Activated T-helper 17 cell treated with anti-CD3 and anti-CD28 coated beads, Interleukin-2, amount 50 U/mL, for 72 hours (primary cell): ENCODE measurements around the gene ZNF438. TPM values are rescaled to one million over a fixed set of nuclear protein-coding genes. Genes with fewer than 3 reads are reported as not detected.

ENCODE experiments used
- ATAC-seq: fragments of 150-1000 bp; cut with Tn5 transposase; replicated peaks from 2 replicates; pipeline ENCODE4 v1.10.0; 2021; ENCODE audit warnings: mild to moderate bottlenecking, moderate library complexity
- H3K27ac Mint-ChIP-seq: one replicate; pipeline ENCODE4 v1.8.0; 2022; ENCODE audit warnings: mixed read lengths
- H3K27me3 Mint-ChIP-seq: one replicate; pipeline ENCODE4 v1.8.0; 2022; ENCODE audit warnings: mixed read lengths
- H3K36me3 Mint-ChIP-seq: one replicate; pipeline ENCODE4 v1.8.0; 2022; ENCODE audit warnings: low read depth, mild to moderate bottlenecking, mixed read lengths
- H3K4me1 Mint-ChIP-seq: one replicate; pipeline ENCODE4 v1.8.0; 2022; ENCODE audit warnings: mixed read lengths
- H3K4me3 Mint-ChIP-seq: one replicate; pipeline ENCODE4 v1.8.0; 2022; ENCODE audit warnings: mild to moderate bottlenecking, mixed read lengths
- H3K9me3 Mint-ChIP-seq: one replicate; pipeline ENCODE4 v1.8.0; 2022; ENCODE audit warnings: mixed read lengths
- total RNA-seq, 2 donors: library from RNA; stranded (reverse); gene quantifications; one replicate each; pipeline ENCODE4 v1.2.3, GENCODE V29; 2022

Gene ZNF438
- total RNA-seq, 2 donors from 2014 or later, result 5.1 to 6.2 TPM

GRCh38 chr10:30842894-30843293 is 188.8 kb downstream of the ZNF438 start:
- no peaks in the 10 kb centered on the region for H3K4me1 Mint-ChIP-seq
- H3K4me3 Mint-ChIP-seq, result no peak overlapping the region
- no peaks in the 10 kb centered on the region for H3K9me3 Mint-ChIP-seq
- no peak overlapping the region for H3K27ac Mint-ChIP-seq
- no peak for ATAC-seq
- H3K36me3 Mint-ChIP-seq, result no peaks in the 10 kb centered on the region
- no peaks in the 10 kb centered on the region for H3K27me3 Mint-ChIP-seq

- Mint-ChIP-seq H3K4me1 (no peaks in the 10 kb centered on the region), H3K4me3 (no peak overlapping the region), H3K27ac (no peak overlapping the region), H3K36me3 (no peaks in the 10 kb centered on the region), H3K9me3 (no peaks in the 10 kb centered on the region), H3K27me3 (no peaks in the 10 kb centered on the region)
- ATAC-seq, result no peak
Observed at GRCh38 chr10:30842185-30842584, 189.5 kb downstream of the ZNF438 start.

DNA sequence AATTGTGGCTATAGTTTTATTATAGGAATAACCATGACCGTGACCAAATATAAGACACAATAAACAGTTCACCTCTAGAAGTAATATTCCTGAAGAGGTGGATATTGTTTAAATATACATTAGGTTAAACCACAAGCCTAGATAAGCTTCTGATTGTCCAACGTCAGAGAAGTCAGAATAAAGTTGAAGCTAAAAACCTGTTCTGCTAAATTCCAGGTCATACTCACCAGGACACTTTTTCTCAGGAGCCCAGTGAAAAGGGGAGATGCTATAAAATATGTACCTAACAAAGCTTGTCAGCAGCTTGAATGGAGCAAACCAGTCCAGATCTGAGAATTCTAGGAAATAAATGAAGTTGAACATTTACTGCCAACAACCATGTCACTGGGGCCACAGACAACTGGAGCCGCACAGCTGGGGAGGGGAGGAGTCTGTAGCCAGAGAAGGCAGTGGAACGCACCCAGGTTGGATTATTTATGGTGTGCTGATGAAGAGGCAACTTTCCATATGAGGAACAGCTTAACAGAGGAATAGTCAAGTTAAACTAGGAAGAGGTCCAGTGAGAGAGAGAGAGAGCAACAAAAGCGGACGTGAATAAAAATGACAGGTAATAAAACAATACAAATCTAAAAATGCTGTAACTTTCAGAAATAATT is 191.1 kb downstream of the ZNF438 start:
- Mint-ChIP-seq H3K27ac (no peak overlapping the region), H3K4me3 (no peak overlapping the region), H3K4me1 (no peaks in the 10 kb centered on the region), H3K9me3 (no peaks in the 10 kb centered on the region), H3K27me3 (no peaks in the 10 kb centered on the region), H3K36me3 (no peaks in the 10 kb centered on the region)
- no peak for ATAC-seq

DNA sequence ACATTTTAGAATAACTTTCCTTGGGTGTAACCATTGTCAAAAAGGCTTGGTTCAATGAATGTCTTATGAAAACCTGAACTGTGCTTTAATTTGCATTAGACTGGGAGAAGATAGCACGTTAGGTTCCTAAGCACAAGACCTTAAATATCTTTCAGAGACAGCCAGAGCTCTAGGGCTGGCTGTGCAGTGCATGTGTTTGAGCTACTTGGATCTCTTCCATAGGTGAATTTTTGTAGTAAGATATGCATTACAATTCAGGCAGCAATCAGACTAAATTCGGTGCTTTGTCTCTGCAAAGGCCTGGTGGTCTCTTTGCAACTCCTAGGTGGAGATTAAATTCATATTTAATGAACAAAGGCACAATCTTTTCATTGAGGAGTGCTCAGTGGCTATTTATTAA is 192.0 kb downstream of the ZNF438 start:
- no peaks in the 10 kb centered on the region for H3K9me3 Mint-ChIP-seq
- no peak for ATAC-seq
- no peak overlapping the region for H3K4me3 Mint-ChIP-seq
- H3K27me3 Mint-ChIP-seq, result no peaks in the 10 kb centered on the region
- H3K27ac Mint-ChIP-seq, result no peak overlapping the region
- no peaks in the 10 kb centered on the region for H3K4me1 Mint-ChIP-seq
- no peaks in the 10 kb centered on the region for H3K36me3 Mint-ChIP-seq

GRCh38 chr10:30836406-30836805 is 195.3 kb downstream of the ZNF438 start:
- ATAC-seq, result no peak
- no peaks in the 10 kb centered on the region for H3K36me3 Mint-ChIP-seq

GRCh38 chr10:30835146-30835545 is 196.5 kb downstream of the ZNF438 start:
- Mint-ChIP-seq H3K27me3 (no peaks in the 10 kb centered on the region), H3K4me3 (no peak overlapping the region), H3K36me3 (no peaks in the 10 kb centered on the region), H3K27ac (no peak overlapping the region), H3K4me1 (no peaks in the 10 kb centered on the region), H3K9me3 (no peaks in the 10 kb centered on the region)
- ATAC-seq, result no peak

More at GRCh38 chr10:30836406-30836805, 195.3 kb downstream of the ZNF438 start:
- H3K9me3 Mint-ChIP-seq, result no peaks in the 10 kb centered on the region
- no peaks in the 10 kb centered on the region for H3K27me3 Mint-ChIP-seq
- H3K27ac Mint-ChIP-seq, result no peak overlapping the region
- H3K4me3 Mint-ChIP-seq, result no peak overlapping the region
- no peaks in the 10 kb centered on the region for H3K4me1 Mint-ChIP-seq

DNA sequence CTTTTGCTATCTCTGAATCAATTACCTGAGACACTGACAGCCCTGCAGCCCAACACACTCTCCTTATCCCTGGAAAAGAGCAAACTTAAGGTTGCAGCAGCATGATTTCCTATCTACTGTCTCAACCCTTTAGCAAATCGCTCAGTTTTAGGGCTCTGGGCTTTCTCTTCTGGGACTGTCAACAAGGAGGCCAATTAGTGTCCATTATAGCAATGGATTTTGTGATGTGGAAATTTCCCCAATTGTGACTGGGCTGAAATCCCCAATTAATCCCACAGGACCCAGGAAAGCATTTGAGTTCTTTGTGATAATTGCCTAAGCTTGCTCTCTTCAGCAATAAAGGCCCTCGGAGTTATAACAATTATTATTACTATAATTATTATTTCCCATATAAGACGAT is 197.0 kb downstream of the ZNF438 start:
- no peak for ATAC-seq
- Mint-ChIP-seq H3K9me3 (no peaks in the 10 kb centered on the region), H3K4me3 (no peak overlapping the region), H3K4me1 (no peaks in the 10 kb centered on the region), H3K27me3 (no peaks in the 10 kb centered on the region), H3K36me3 (no peaks in the 10 kb centered on the region), H3K27ac (peak overlapping the region; percentile 52)

DNA sequence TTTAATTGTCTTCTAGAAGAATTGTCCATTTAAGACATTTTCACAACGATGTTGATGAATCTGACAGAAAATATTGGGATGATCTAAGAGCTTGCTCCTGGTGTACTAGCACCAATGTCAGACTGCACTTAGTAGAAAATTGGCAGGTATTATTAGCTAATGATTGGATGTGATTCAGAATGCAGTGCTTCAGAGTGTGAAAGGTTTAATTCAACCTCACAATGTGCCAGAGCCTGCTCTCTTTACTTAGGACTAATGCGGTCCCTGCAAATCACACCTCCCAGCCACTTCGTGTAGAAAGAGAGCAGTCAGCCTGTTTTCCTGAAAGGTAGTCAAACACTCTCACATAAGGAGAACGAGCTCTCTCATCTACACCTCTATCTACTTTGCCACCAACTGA is 197.5 kb downstream of the ZNF438 start:
- Mint-ChIP-seq H3K4me3 (no peak overlapping the region), H3K36me3 (no peaks in the 10 kb centered on the region), H3K27ac (peak overlapping the region; percentile 52), H3K9me3 (no peaks in the 10 kb centered on the region), H3K4me1 (no peaks in the 10 kb centered on the region), H3K27me3 (no peaks in the 10 kb centered on the region)
- ATAC-seq, result no peak

DNA sequence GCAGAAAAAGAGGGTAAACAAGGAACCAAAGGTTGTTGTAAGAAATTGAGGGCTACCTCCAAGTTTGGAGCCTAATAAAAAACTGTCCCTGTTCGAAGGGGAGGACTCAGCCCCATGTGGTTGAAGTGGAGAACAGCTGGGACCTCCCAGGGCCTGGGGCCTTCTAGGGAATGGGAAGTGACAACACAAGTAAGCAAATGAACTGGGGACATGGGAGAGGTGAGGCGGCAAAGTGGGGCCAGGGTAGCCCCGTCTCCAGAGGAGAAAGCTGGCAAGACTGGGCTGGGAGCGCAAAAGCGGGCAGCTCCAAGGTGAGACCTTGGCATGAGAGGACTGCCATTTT is 198.1 kb downstream of the ZNF438 start:
- Mint-ChIP-seq H3K36me3 (no peaks in the 10 kb centered on the region), H3K9me3 (no peaks in the 10 kb centered on the region), H3K4me1 (no peaks in the 10 kb centered on the region), H3K27me3 (no peaks in the 10 kb centered on the region), H3K27ac (peak overlapping the region; percentile 56), H3K4me3 (no peak overlapping the region)
- ATAC-seq, result no peak

GRCh38 chr10:30832749-30833627 is 198.7 kb downstream of the ZNF438 start:
- no peaks in the 10 kb centered on the region for H3K9me3 Mint-ChIP-seq
- no peaks in the 10 kb centered on the region for H3K27me3 Mint-ChIP-seq
- peak overlapping the region; percentile 56 for H3K27ac Mint-ChIP-seq
- no peak for ATAC-seq
- no peaks in the 10 kb centered on the region for H3K36me3 Mint-ChIP-seq
- no peaks in the 10 kb centered on the region for H3K4me1 Mint-ChIP-seq
- H3K4me3 Mint-ChIP-seq, result no peak overlapping the region

DNA sequence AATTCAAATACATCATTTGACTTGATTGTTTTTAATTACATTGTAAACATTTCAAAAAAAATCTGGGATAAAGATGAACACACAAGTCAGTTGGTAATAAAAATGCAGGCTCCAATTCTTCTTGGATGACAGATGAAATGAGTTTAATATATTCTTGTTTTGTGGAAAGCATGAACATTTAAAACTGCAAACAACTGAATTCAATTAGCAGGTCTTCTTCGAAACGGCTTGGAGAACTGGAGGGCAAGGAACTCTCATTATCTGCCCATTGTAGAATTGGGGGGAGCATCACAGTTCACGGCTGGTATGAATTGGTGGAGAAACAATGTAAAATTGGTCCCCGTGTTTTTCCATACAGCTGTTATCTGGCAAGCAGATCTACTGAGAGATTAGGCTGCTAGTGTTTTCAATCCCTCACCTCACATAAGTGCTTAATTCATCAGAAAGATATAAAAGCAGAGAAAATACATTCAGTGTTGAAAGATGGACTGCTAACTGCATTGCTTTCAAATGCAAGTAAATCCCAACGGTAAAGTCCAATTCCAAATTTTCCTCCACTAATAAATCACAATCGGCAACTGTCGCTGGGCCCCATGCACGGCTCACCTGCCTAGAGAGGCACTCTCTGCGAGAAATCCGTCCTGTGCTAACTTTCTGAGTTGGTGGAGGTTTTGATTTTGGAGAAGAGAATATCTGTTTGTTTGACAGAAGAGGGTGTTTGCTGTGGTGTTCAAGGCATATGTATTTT is 199.5 kb downstream of the ZNF438 start:
- no peaks in the 10 kb centered on the region for H3K9me3 Mint-ChIP-seq
- H3K27me3 Mint-ChIP-seq, result no peaks in the 10 kb centered on the region
- H3K4me3 Mint-ChIP-seq, result no peak overlapping the region
- no peaks in the 10 kb centered on the region for H3K36me3 Mint-ChIP-seq
- no peak overlapping the region for H3K27ac Mint-ChIP-seq
- H3K4me1 Mint-ChIP-seq, result no peaks in the 10 kb centered on the region
- no peak for ATAC-seq

GRCh38 chr10:30831426-30831825 is 200.2 kb downstream of the ZNF438 start:
- Mint-ChIP-seq H3K27ac (no peak overlapping the region), H3K9me3 (no peaks in the 10 kb centered on the region), H3K4me1 (no peaks in the 10 kb centered on the region), H3K36me3 (no peaks in the 10 kb centered on the region), H3K4me3 (no peak overlapping the region), H3K27me3 (no peaks in the 10 kb centered on the region)
- ATAC-seq, result no peak

DNA sequence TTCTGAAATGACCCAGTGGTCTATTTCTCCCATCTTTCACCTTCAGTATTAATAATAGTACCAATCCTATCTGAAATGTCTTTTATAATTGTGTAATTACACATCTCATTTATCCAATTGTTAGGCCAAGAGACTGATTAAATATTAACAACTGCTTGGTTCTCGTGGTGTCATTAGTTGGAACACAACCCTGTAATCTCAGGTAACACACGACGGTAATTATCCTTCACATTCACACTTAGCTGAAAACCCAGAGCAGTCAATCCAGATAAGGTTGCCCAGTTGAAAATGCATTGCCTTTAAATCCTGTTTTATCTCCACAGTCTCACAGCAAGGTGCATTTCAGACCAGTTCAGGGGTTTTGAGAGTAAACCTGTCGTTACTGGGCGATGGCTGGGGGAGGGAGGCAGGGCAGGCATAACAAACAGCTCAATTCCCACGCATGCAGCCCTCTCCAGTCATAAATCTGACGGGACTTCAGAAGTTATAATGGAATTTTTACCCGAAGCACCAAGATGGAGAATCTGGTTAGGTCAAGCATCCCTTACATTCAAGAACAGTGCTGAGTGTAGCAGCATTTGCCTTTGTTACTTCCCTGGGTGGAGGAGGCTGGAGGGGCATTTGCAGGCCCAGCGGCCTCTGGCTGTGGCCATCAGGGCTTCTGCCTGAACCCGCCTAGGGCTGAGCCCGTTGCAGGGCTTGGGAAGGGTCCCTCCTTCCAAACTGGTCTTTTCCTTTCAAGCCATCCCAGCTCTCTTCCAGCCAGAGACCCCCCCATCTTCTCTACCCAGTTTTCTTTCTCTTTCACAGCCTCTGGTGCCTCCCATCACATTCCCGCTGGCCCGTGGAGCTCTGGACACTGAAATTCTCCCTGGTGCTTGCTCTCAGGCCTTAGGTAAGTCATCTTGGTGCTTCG is 201.1 kb downstream of the ZNF438 start:
- Mint-ChIP-seq H3K9me3 (peaks cover 2% of the 10 kb centered on the region), H3K27ac (no peak overlapping the region), H3K4me1 (no peaks in the 10 kb centered on the region), H3K27me3 (peaks cover 4% of the 10 kb centered on the region), H3K36me3 (no peaks in the 10 kb centered on the region), H3K4me3 (no peak overlapping the region)
- no peak for ATAC-seq

- Mint-ChIP-seq H3K9me3 (peaks cover 5% of the 10 kb centered on the region), H3K36me3 (no peaks in the 10 kb centered on the region), H3K27me3 (peaks cover 7% of the 10 kb centered on the region), H3K4me1 (no peaks in the 10 kb centered on the region), H3K27ac (no peak overlapping the region), H3K4me3 (no peak overlapping the region)
- ATAC-seq, result no peak
Observed at GRCh38 chr10:30829901-30830300, 201.8 kb downstream of the ZNF438 start.
